HG03558 (cell line): ENCODE data around the gene TBC1D2.
"Not testable (repeated sequence)": the region's sequence is repeated elsewhere in the genome, so short reads cannot be mapped to it uniquely, and the experiment has no call there.

Experiments
- ATAC-seq: cut with Tn5 transposase; IDR thresholded peaks from one replicate; pipeline ENCODE4 v1.9.1; 2021; ENCODE audit warnings: moderate number of reproducible peaks; ENCODE audit not compliant: unreplicated experiment; ENCODE audit errors: extremely low read depth

Gene TBC1D2

DNA sequence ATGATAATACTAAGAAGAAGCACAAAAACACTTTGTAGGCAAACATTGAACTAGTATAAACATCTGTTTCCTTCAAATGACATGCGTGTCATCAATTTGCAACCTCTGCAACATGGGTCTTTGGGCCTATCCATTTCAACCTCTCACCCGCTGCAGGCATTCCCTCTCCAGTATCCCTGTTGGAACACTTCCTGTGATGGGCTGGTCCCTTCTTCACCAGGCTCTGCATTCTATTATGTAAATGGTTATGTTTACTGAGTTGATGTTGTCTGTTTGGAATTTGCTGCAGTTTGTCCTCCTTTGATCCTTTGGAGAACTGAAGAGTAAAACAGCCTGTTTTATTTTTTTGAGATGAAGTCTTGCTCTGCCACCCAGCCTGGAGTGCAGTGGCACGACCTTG lies 16.6 kb upstream of the TBC1D2 start:
- no peak for ATAC-seq

DNA sequence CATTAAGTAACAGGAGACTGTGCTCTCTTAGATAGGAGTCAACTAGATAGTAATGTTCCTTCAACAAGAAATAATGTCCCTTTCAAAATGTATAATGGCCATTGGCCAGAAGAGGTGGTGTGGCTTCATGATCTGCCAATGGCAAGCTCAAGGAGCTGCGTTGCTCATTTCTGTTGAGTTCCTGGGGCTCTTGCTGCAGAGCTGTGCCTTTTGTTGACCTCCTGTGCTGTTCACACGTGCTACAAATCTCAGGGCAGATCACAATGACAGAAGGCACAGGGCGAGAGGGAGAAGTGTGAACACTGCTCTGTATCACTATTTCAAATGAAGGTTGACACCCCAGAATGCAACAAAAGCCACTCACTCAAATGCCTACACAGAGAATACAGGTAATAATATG lies 16.0 kb upstream of the TBC1D2 start:
- ATAC-seq = no peak

DNA sequence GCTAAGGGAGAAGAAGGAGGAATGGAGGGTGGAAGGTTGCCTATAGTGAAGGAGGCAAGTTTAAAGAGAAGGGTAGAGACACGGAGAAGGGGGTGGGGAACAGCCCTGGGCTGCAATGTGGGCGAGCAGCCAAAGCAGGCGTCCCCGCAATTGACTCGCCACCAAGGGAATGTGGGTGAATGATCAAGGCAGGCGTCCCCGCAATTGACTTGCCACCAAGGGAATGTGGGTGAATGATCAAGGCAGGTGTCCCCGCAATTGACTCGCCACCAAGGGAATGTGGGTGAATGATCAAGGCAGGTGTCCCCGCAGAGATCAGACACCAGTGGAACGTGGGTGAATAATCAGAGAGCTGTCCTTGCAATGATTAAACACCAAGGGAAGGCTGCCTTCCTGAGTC lies 14.8 kb upstream of the TBC1D2 start:
- not testable (repeated sequence) for ATAC-seq

DNA sequence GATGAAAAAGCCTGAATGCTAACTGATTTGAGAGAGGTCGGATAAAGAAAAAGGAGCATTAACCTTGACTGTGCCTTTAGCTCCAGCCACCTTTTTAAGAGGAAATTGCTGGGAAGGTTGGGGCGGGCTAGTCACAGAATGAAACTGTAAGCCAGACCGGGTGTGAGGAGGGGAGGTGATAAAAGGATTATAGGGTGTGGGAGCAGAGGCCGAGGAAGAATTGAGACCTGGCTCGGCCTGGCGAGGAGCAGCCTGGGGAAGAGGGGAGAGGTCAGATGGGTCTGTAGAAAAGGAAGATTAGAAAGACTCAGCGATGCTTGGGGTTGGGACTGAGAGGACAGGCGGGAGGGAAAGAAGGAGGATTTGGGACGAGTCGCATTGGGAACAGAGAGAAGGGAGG lies 14.2 kb upstream of the TBC1D2 start:
- ATAC-seq = not testable (repeated sequence)

DNA sequence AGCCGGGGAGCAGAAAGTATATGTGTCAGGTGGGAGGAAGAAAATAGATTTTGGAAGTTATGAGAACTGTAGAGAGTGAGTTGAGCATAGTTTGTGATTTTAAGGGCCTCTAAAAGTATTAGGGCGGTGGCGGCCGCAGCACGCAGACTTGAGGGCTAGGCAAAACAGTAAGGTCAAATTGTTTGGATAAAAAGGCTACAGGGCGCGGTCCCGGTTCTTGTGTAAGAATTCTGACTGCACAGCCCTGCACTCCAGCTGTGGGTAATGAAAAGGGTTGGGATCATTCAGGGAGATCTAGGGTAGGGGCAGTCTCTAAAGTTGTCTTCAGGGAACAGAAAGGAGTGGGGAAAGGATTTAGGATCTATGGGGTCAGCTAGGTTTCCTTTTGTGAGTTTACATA lies 12.1 kb upstream of the TBC1D2 start:
- ATAC-seq = not testable (repeated sequence)

DNA sequence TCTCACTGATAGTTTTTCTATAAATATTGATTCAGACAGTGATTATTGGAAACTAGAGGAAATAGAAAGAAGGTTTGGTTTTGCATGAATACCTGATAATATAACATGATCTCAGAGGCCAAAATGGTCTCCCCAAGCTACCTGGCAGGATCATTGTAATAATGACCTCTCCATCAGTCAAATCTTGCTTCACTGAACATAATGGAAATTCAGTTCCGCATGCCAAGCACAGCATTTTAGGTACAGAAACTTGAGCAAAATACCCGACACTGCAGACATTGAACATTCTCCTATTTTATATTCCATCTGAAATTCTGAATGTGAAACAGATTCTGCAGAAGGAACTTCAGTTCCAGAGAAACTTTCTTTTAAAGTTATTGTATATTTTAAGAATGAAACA lies 9.1 kb upstream of the TBC1D2 start:
- no peak for ATAC-seq

DNA sequence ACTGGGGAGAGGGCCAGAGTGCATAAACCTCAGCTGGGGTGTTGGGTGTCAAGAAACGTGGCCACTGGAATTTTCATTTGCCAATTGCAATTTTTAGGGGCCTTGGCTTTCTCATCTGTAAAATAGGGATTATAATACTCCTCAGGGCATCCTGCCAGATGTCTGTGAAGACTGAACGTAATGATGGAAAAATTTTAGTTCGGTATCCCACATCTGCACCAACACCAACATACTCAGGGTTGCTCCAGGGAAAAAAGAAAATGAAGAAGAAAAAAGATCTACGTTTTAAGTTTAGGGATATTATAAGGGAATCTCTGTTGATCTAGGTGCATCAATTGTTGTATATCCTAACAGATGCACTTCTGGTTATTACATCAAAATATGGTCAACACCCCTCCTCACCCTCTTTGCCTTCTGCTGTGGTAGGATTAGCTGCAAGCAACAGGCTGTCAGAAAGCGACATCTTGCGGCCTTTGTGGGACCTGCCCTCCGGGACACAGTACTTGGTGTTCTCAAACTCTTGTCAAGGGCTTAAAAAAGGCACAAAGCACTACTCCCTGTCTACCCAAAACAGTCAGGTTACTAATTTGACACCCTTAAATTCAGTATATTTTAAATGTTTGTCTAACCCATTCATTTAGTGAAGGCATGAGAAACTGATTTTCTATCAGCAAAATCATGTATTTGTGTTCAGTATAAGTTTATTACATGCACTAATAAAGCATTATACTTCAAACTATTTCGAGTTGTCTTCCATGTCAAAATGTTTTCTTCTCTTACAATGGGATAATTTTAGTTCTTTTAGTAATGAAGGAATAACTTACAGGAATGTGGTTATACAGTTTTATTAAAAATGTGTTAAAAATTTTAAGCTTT lies 8.3 kb upstream of the TBC1D2 start:
- ATAC-seq = no peak

DNA sequence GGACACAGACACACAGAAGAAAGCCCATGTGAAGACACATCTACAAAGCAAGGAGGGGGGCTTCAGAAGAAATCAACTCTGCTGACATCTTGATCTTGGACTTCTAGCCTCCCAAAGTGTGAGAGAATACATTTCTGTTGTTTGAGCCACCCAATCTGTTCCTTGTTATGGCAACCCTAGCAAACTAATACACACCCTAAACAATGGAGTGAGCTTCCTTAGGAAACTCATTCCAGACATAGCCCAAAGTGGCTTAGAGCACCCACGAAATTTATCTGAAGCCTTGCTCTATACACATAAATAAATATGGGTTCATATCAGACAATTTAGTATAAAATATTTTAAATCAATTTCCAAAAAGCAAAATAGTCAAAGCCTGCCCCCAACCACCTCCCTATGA lies 7.6 kb upstream of the TBC1D2 start:
- ATAC-seq = no peak

DNA sequence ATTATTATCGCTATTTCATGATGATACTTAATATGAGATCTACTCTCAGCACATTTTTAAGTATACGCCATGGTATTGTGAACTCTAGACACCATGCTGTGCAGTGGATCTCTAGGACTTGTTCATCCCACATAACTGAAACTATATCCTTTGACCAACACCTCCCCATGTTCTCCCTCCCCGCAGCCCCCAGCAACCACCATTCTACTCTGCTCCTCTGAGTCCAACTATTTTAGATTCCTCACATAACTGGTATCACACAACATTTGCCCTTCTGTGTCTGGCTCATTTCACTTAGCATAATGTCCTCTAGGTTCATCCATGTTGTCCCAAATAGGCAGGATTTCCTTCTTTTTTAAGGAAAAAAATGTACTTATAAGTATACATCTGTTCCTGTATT lies 6.6 kb upstream of the TBC1D2 start:
- no peak for ATAC-seq

DNA sequence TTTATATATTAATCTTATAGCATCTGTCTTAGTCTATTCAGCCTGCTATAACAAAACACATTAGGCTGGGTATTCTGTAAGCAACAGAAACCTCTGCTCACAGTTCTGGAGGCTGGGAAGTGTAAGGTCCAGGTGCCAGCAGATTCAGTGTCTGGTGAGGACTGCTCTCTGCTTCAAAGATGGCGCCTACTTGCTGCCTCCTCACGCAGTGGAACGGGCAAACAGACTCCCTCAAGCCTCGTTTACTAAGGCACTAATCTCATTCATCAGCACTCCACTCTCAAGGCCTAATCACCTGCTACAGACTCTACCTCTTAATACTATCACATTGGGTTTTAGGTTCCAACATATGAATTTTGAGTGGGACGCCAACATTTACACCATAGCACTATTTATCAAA lies 5.2 kb upstream of the TBC1D2 start:
- ATAC-seq = no peak

DNA sequence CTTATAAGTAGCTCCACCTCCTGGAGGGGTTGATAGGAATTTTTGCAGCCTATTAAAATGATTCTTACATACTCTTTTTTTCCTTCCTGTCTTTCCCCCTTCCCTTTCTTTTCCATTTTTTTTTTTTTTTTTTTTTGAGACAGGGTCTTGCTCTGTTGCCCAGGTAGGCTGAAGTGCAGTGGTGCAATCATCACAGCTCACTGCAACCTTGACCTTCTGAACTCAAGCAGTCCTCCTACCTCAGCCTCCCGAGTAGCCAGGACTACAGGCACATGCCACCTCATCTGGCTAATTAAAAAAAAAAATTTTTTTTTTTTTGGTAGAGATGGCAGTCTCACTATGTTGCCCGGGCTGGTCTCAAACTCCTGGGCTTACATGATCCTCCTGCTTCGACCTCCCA lies 4.3 kb upstream of the TBC1D2 start:
- ATAC-seq = no peak

DNA sequence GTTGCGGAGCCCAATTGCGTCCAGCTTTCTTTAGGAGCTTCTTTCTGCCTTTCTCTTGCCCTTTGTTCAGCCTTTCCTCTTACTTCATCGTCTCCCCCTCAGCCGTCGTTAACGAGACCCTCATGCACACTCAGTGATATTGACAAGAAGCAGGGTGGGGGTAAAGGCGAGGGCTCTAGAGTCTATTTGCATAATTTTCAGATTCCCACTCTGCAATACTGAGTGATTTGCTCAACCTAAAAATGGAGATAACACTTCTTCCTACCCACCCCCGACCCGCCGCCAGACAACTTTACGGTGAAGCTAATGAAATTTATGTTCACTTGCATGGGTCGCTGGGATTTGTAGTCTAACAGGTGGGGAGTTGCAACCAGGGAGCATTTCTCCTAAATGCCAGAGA lies 1.3 kb upstream of the TBC1D2 start:
- no peak for ATAC-seq

DNA sequence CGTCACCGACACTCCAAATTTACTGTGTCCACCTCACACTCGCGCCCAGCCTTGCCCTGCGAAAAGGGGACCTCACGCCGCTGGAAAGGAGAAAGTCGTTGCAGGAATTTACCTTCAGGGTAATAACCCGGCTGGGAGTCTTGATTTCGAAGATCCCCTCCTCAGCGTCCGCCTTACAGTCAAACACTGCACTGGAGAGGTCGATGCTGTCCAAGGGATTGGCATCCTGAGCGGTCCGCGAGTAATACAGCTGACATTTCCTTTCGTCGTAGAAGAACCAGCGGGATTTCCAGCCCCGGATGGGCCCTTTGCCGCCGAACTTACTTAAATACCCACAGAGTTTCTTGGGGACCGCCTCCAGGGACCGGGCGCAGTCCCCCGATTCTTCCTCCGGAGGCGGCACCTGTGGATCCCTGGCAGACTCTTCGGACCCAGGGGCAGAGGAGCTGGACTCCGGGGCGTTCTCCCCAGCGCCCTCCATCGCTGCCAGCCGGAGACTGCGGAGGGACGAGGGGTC lies 330 bp downstream of the TBC1D2 start:
- peak; percentile 6 for ATAC-seq

DNA sequence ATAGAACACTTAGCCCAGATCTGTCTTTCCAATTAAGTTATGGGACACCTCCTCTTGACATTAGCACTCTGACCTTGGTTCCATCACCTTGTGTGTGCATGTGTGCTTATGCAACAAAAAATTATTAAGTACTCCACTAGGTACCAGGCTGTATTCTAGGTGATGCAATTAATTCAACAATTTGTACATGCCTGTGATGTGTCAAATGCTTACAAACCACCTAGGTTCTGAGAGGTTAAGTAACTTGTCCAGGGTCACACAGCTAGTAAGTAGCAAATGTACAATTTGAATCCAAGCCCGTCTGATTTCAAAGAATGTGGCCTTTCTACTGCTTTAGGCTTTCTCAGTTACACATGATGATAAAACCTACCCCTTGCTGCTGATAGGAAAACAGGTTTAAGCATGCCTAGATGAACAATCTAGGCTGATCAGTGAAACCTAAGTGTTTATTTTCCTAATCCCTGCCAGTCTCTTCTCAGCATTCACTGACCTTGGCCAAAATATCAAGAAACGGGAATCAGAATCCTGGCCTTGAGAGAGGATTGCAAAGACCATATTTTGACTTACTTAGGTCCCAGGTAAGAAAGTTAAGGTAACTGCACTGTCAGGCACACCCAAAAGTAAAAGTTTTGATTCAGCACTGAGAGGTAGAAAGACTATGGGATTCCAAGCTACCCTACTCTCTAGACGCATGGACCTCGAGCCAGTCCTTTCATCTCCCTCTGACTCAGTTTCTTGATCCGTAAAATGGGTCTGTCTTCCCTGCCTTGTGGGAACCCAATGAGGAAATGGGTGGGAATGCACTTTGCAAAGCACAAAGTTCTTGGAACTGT lies 1.0 kb downstream of the TBC1D2 start:
- no peak for ATAC-seq

DNA sequence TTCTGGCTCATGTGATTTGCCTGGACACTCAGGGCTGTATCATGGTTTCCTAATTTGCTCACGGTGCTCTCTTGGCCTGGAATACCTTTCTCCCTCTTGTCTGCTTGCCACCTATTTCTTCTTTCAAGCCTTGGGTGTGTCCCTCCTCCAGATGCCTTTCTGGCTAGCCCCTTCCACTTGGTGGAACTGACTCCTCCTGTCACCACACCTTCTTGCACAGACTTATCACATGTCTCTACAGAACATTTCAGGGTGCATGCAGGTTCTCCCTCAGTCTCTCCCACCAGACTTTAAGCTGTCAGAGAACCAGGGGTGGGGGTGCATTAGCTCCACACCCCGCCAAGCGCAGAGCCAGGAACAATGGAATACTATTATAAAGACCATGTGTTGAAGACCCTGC lies 1.9 kb downstream of the TBC1D2 start:
- no peak for ATAC-seq

DNA sequence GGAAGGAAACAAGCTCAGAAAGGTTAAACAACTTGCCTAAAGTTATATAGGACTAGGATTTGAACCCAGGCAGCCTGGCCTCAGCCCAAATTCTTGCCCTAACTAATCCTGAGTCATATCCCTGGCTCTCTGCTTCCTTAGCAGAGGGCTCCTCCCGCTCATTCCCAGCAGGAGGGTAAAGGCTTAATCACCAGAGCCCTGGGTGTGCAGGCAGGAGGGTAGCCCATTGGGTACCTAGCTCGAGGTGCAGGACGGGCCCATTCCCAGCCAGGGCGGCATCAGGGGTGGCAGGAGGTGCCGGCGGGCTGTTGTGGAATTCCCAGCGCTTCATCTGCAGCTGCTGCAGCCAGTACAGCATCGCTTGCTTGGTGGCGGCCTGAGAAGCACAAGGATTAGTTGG lies 3.9 kb downstream of the TBC1D2 start:
- no peak for ATAC-seq

DNA sequence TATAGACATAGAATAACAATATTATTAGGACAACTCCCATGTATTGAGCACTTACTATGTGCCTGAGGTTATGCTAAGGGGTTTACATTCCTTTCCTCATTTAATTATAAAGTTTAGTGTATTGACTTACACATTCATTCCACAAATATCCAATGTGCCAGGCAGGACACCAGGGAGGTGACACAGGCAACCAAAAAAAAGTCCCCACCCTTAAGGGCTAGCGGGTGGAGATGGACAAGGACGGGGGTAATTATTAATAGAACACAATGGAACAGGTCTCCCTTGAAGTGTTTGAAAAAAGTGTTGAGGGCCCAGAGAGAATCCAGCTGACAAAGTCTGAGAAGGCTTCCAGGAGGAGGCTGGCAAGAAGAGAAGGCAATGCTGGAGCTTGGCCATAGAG lies 5.7 kb downstream of the TBC1D2 start:
- ATAC-seq = no peak

DNA sequence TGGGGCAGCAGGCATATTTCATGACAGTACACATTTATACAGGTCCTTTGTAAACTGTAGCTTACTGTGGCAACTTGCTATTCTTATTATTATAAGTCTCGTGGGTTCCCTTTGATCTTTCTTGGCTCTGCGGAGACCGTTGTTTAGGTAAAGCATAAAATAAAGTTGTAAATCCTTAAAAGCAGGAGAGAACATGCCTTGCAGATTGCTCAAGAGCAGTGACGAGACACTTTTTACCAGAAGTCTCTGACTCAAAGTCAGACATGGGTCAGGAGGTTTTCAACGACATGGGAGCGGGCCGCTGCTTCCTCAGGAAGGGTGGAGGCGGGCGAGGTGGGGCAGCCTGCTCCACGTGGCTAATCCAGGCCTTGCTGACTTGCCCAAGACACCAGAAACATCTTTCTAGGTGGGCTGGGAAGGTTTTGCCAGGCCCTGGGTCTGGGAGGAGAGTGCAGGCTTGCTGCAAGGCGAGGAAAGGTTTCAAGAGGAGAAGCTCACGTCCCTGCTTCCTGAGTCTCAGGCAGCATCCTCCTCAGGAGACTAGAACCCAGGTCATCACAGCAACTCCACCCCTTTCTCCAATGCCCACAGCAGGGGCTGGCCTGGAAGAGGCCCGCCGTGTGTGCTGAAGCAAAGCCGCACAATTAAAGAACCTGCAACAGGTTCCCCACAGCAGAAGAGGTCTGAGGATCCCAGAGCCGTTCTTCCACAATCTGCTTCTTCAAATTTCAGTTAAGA lies 6.5 kb downstream of the TBC1D2 start:
- no peak for ATAC-seq

DNA sequence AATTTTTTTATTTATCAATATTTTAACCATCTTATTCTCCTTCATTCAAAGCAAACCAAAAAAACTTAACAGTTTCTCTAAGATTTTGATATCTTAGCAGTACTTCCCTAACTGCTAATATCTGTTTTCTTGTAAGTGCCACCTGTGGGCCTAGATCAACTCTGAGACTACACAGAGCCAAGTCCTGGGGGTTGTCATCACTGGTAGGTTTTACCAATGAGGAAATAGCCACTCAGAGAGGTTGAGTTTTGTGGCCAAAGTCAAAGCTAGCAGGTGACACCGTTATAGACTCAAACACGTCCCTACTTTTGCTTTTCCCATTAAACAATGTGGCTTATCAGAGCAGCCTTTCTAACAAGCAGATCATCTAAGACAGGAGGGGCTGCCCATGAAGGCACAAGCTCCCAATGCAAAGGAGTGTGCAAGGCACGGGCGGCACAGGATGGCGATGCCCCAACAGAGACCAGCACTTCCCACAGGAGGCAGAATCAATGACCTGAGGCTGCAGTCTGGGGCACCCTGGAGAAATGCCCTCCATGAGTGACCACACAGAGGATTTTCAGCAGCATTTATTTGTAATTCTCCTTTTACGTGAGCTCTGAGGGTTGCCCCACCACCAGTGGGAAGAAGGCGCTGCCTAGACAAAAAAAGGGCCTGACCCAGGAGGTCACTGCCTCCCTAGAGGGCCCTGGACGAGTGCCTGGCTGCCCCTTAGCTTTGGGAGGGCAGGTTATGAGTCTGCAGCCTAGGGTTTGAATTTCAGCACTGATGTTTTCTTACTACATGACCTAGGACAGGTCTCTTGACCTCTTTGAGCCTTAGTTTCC lies 7.4 kb downstream of the TBC1D2 start:
- ATAC-seq = no peak

DNA sequence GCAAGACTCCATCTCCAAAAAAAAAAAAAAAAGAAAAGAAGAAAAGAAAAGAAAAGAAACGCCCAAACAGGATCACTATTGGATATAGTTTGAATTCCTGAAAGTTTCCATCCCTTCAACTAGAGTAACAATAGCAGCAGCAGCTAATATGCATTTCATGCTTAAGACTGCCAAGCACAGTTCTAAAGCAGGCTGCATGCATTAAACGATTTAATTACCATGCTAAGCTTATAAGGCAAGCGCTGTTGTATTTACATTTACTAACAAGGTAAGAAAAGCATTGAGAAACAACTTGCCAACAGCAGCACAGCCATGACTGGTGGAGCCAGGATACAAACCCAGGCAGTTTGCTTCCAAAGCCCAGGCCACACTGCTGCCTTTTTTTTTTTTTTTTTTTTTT lies 13.0 kb downstream of the TBC1D2 start:
- ATAC-seq = no peak
